ENCODE data around the gene SIK3. TPM values are rescaled to one million over a fixed set of nuclear protein-coding genes. Genes with fewer than 3 reads are reported as not detected.

Gene SIK3
- total RNA-seq, 1 donor from 2014 or later: 54.2 TPM

- Mint-ChIP-seq H3K27me3 (ENCODE audit: insufficient read depth) (no peaks in the 10 kb centered on the region), H3K36me3 (ENCODE audit: low read depth) (peaks cover 25% of the 10 kb centered on the region), H3K27ac (no peak overlapping the region), H3K4me1 (ENCODE audit: low read depth) (peaks cover 26% of the 10 kb centered on the region), H3K9me3 (no peaks in the 10 kb centered on the region), H3K4me3 (no peak overlapping the region)
- DNase-seq (ENCODE audit: low spot score): no peak
- intact Hi-C loops (cut with micrococcal nuclease): no loop called here
Observed at GRCh38 chr11:116951762-116952161, 146.5 kb downstream of the SIK3 start.

GRCh38 chr11:116950210-116950609, 148.0 kb downstream of the SIK3 start:
- H3K27me3 Mint-ChIP-seq (ENCODE audit: insufficient read depth): no peaks in the 10 kb centered on the region
- H3K4me1 Mint-ChIP-seq (ENCODE audit: low read depth): peaks cover 30% of the 10 kb centered on the region
- no peak overlapping the region for H3K4me3 Mint-ChIP-seq
- DNase-seq (ENCODE audit: low spot score): no peak
- H3K36me3 Mint-ChIP-seq (ENCODE audit: low read depth): peaks cover 24% of the 10 kb centered on the region
- H3K27ac Mint-ChIP-seq: no peak overlapping the region
- intact Hi-C loops (cut with micrococcal nuclease): no loop called here
- no peaks in the 10 kb centered on the region for H3K9me3 Mint-ChIP-seq

DNA sequence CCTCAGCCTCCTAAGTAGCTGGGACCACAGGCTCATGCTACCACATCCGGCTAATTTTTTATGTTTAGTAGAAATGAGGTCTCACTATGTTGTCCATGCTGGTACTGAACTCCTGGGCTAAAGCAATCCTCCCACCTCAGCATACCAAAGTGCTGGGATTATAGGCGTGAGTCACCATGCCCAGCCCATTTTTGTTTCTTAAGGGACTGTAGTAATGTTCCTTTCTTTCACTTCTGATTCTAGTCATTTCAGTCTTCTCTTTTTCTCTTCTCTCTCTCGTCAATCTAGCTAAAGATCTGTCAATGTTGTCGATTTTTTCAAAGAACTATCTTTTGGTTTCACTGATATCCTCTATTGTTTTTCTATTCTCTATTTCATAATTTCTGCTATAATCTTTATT, 149.8 kb downstream of the SIK3 start:
- intact Hi-C loops (cut with micrococcal nuclease): loop anchor here (1.0 to 5.0 kb wide), 8 partner anchors 17 to 147 kb away; no protein-coding TSS in a partner anchor
- Mint-ChIP-seq H3K4me3 (no peak overlapping the region), H3K9me3 (no peaks in the 10 kb centered on the region), H3K36me3 (ENCODE audit: low read depth) (peaks cover 22% of the 10 kb centered on the region), H3K27me3 (ENCODE audit: insufficient read depth) (no peaks in the 10 kb centered on the region), H3K4me1 (ENCODE audit: low read depth) (peaks cover 30% of the 10 kb centered on the region), H3K27ac (peak overlapping the region; percentile 0)
- peak; percentile 10 for DNase-seq (ENCODE audit: low spot score)

- H3K4me1 Mint-ChIP-seq (ENCODE audit: low read depth): peaks cover 30% of the 10 kb centered on the region
- H3K36me3 Mint-ChIP-seq (ENCODE audit: low read depth): peaks cover 19% of the 10 kb centered on the region
- H3K9me3 Mint-ChIP-seq: no peaks in the 10 kb centered on the region
- H3K27me3 Mint-ChIP-seq (ENCODE audit: insufficient read depth): no peaks in the 10 kb centered on the region
- no peak overlapping the region for H3K27ac Mint-ChIP-seq
- intact Hi-C loops (cut with micrococcal nuclease): loop anchor here (5.0 kb wide), 1 partner anchor 54 kb away; no protein-coding TSS in a partner anchor
- no peak overlapping the region for H3K4me3 Mint-ChIP-seq
- DNase-seq (ENCODE audit: low spot score): no peak
Observed at GRCh38 chr11:116946414-116946813, 151.8 kb downstream of the SIK3 start.

DNA sequence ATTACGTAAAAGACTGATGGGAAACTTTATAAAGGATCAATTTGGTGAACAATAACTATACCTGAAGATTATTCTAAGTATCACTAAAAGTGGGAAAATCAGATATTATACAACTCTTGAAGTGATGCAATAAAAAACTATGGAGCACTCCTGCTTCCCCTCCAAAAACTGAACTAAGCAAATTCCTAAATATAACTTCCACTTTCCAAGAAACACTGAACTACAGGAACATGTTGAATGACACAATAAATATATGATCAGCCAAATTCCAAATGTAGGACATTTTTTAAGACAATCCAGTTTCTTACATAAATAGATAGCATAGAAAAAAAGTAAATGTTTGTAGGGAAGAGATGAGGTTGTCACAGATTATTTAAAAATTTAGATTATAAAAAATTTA, 158.7 kb downstream of the SIK3 start:
- peaks cover 17% of the 10 kb centered on the region for H3K36me3 Mint-ChIP-seq (ENCODE audit: low read depth)
- no peak for DNase-seq (ENCODE audit: low spot score)
- intact Hi-C loops (cut with micrococcal nuclease): no loop called here
- no peaks in the 10 kb centered on the region for H3K27me3 Mint-ChIP-seq (ENCODE audit: insufficient read depth)
- no peak overlapping the region for H3K4me3 Mint-ChIP-seq
- H3K4me1 Mint-ChIP-seq (ENCODE audit: low read depth): no peaks in the 10 kb centered on the region
- H3K27ac Mint-ChIP-seq: no peak overlapping the region
- no peaks in the 10 kb centered on the region for H3K9me3 Mint-ChIP-seq

DNA sequence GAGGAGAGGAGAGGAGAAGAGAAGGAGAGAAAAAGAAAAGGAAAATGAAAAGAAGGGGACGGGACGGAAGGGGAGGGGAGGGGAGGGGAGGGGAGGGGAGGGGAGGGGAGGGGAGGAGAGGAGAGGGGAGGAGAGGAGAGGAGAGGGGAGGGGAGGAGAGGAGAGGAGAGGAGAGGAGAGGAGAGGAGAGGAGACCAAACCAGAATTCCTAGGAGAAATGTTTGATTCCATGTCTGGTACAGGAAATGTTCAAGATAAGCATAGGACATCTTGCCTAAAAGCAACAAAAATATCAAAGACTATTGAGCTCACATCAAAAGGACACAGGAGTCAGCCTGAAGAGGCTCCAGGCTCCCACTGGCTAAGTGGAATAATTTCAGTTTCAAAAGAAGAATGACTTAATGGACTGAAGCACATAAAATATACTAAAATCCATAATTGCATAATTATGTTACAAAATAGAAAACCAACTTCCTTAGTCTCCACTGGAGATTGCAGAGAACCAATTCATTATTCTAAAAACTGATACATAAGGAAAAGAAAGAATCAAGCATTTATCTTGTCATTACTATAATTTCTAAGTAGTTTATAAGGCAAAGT, 159.7 kb downstream of the SIK3 start:
- H3K4me1 Mint-ChIP-seq (ENCODE audit: low read depth): no peaks in the 10 kb centered on the region
- no peaks in the 10 kb centered on the region for H3K27me3 Mint-ChIP-seq (ENCODE audit: insufficient read depth)
- H3K36me3 Mint-ChIP-seq (ENCODE audit: low read depth): peaks cover 23% of the 10 kb centered on the region
- intact Hi-C loops (cut with micrococcal nuclease): no loop called here
- no peak for DNase-seq (ENCODE audit: low spot score)
- H3K9me3 Mint-ChIP-seq: peaks cover 9% of the 10 kb centered on the region
- no peak overlapping the region for H3K27ac Mint-ChIP-seq
- H3K4me3 Mint-ChIP-seq: no peak overlapping the region

DNA sequence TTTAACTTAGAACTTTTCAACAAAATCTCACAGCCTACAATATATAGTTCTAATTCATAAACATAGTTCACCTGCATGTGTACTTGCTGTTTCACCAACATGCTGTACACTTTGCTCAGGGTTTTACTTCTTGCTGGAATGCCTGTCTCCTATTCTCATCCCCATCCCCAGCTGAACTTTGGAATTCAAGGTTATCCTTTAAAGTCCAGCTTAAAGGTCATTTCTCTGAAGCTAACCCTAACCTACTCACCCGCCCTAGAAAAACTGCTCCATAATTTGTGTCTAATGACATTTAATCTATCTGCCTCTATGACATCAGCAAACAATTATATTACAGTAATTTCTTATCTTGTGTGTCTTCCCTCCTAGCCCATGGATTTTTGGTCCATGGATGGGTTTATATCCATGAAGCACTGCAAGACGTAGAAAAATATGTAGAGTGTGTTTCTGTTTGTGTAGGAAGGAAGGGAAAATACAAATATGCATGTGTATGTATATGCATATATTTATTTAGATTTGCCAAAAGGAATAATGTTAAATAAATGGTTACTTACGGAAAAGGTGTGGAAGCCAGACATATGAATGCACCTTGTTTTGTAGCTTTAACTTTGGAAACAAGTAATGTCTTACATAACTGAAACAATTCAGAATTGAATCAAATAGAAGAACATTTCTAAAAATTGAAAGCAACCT, 161.3 kb downstream of the SIK3 start:
- intact Hi-C loops (cut with micrococcal nuclease): no loop called here
- Mint-ChIP-seq H3K9me3 (peaks cover 10% of the 10 kb centered on the region), H3K4me1 (ENCODE audit: low read depth) (peaks cover 8% of the 10 kb centered on the region), H3K36me3 (ENCODE audit: low read depth) (peaks cover 21% of the 10 kb centered on the region), H3K4me3 (no peak overlapping the region), H3K27me3 (ENCODE audit: insufficient read depth) (no peaks in the 10 kb centered on the region), H3K27ac (no peak overlapping the region)
- DNase-seq (ENCODE audit: low spot score): no peak

GRCh38 chr11:116935514-116935913, 162.7 kb downstream of the SIK3 start:
- no peaks in the 10 kb centered on the region for H3K27me3 Mint-ChIP-seq (ENCODE audit: insufficient read depth)
- H3K9me3 Mint-ChIP-seq: peaks cover 10% of the 10 kb centered on the region
- H3K4me3 Mint-ChIP-seq: no peak overlapping the region
- H3K27ac Mint-ChIP-seq: no peak overlapping the region
- intact Hi-C loops (cut with micrococcal nuclease): no loop called here
- peaks cover 21% of the 10 kb centered on the region for H3K36me3 Mint-ChIP-seq (ENCODE audit: low read depth)
- peaks cover 22% of the 10 kb centered on the region for H3K4me1 Mint-ChIP-seq (ENCODE audit: low read depth)
- DNase-seq (ENCODE audit: low spot score): no peak

DNA sequence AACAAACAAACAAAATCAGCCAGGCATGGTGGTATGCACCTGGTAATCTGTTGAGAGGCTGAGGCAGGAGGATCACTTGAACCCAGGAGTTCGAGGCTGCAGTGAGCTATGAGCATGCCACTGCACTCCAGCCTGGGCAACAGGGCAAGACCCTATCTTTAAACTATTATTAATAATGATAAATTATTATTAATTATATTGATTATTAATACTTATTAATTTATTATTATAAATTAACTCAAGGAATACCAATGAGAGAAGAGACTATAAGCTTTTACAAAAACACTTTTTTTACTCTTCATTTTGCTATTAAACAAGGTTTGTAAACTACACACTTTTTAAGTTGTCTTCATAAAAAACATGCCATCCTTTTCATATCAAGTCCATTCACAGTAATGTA, 163.1 kb downstream of the SIK3 start:
- H3K27ac Mint-ChIP-seq: no peak overlapping the region
- H3K36me3 Mint-ChIP-seq (ENCODE audit: low read depth): peaks cover 19% of the 10 kb centered on the region
- no peak for DNase-seq (ENCODE audit: low spot score)
- intact Hi-C loops (cut with micrococcal nuclease): no loop called here
- no peak overlapping the region for H3K4me3 Mint-ChIP-seq
- H3K4me1 Mint-ChIP-seq (ENCODE audit: low read depth): peaks cover 26% of the 10 kb centered on the region
- no peaks in the 10 kb centered on the region for H3K27me3 Mint-ChIP-seq (ENCODE audit: insufficient read depth)
- H3K9me3 Mint-ChIP-seq: peaks cover 10% of the 10 kb centered on the region

- Mint-ChIP-seq H3K27ac (peak overlapping the region; percentile 11), H3K4me1 (ENCODE audit: low read depth) (peaks cover 38% of the 10 kb centered on the region), H3K4me3 (no peak overlapping the region), H3K27me3 (ENCODE audit: insufficient read depth) (no peaks in the 10 kb centered on the region), H3K9me3 (peaks cover 10% of the 10 kb centered on the region), H3K36me3 (ENCODE audit: low read depth) (peaks cover 17% of the 10 kb centered on the region)
- DNase-seq (ENCODE audit: low spot score): no peak
- intact Hi-C loops (cut with micrococcal nuclease): no loop called here
Observed at GRCh38 chr11:116933961-116934360, 164.3 kb downstream of the SIK3 start.

DNA sequence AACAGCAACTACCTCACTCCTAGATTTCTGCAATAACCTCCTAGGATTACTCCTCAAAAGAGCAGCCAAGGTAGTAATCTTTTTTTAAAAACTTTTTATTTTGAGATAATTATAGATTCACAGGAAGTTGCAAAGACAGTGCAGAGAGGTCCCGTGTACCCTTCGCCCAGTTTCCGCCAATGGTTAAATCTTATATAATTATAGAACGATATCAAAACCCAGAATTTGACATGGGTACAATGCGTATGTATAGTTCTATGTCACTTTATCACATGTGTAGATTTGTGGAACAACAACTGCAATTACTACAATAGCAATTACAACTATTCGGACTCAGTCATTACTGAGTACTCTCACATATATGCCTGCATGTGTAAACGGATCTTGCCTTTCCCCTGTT, 166.0 kb downstream of the SIK3 start:
- intact Hi-C loops (cut with micrococcal nuclease): no loop called here
- H3K4me1 Mint-ChIP-seq (ENCODE audit: low read depth): peaks cover 55% of the 10 kb centered on the region

GRCh38 chr11:116931206-116931953, 166.8 kb downstream of the SIK3 start:
- Mint-ChIP-seq H3K4me1 (ENCODE audit: low read depth) (peaks cover 58% of the 10 kb centered on the region), H3K36me3 (ENCODE audit: low read depth) (peaks cover 18% of the 10 kb centered on the region), H3K4me3 (peak overlapping the region; percentile 74), H3K27ac (peak overlapping the region; percentile 90), H3K27me3 (ENCODE audit: insufficient read depth) (no peaks in the 10 kb centered on the region), H3K9me3 (peaks cover 10% of the 10 kb centered on the region)
- intact Hi-C loops (cut with micrococcal nuclease): loop anchor here (1.0 to 2.0 kb wide), 9 partner anchors 17 to 167 kb away; partner anchors contain the start of gene SIK3
- DNase-seq (ENCODE audit: low spot score): peak; percentile 41

More for the DNA sequence above, 166.0 kb downstream of the SIK3 start:
- H3K27ac Mint-ChIP-seq: peak overlapping the region; percentile 90
- no peaks in the 10 kb centered on the region for H3K27me3 Mint-ChIP-seq (ENCODE audit: insufficient read depth)
- H3K9me3 Mint-ChIP-seq: peaks cover 10% of the 10 kb centered on the region
- H3K4me3 Mint-ChIP-seq: peak overlapping the region; percentile 23
- H3K36me3 Mint-ChIP-seq (ENCODE audit: low read depth): peaks cover 18% of the 10 kb centered on the region
- DNase-seq (ENCODE audit: low spot score): no peak

- H3K27me3 Mint-ChIP-seq (ENCODE audit: insufficient read depth): no peaks in the 10 kb centered on the region
- peaks cover 10% of the 10 kb centered on the region for H3K9me3 Mint-ChIP-seq
- no peak for DNase-seq (ENCODE audit: low spot score)
- H3K4me3 Mint-ChIP-seq: peak overlapping the region; percentile 74
- intact Hi-C loops (cut with micrococcal nuclease): loop anchor here (2.0 kb wide), 1 partner anchor 48 kb away; no protein-coding TSS in a partner anchor
- H3K36me3 Mint-ChIP-seq (ENCODE audit: low read depth): peaks cover 22% of the 10 kb centered on the region
- H3K4me1 Mint-ChIP-seq (ENCODE audit: low read depth): peaks cover 65% of the 10 kb centered on the region
- H3K27ac Mint-ChIP-seq: peak overlapping the region; percentile 90
Observed at GRCh38 chr11:116930586-116930985, 167.6 kb downstream of the SIK3 start.
